GM12872 (cell line): ENCODE results near the gene AK5.

Experiments used
- TF ChIP-seq, protein P1 (sequence below): IDR thresholded peaks from 3 replicates; pipeline ENCODE4 v1.5.1; 2011; ENCODE audit warnings: low read depth, mild to moderate bottlenecking, low read length, moderate library complexity; ENCODE audit not compliant: insufficient read depth

Gene AK5

GRCh38 chr1:77424236-77424635 lies 142.4 kb downstream of the AK5 start:
- TF ChIP-seq, protein P1, sequence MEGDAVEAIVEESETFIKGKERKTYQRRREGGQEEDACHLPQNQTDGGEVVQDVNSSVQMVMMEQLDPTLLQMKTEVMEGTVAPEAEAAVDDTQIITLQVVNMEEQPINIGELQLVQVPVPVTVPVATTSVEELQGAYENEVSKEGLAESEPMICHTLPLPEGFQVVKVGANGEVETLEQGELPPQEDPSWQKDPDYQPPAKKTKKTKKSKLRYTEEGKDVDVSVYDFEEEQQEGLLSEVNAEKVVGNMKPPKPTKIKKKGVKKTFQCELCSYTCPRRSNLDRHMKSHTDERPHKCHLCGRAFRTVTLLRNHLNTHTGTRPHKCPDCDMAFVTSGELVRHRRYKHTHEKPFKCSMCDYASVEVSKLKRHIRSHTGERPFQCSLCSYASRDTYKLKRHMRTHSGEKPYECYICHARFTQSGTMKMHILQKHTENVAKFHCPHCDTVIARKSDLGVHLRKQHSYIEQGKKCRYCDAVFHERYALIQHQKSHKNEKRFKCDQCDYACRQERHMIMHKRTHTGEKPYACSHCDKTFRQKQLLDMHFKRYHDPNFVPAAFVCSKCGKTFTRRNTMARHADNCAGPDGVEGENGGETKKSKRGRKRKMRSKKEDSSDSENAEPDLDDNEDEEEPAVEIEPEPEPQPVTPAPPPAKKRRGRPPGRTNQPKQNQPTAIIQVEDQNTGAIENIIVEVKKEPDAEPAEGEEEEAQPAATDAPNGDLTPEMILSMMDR: no peak

GRCh38 chr1:77428068-77428467 lies 146.2 kb downstream of the AK5 start:
- TF ChIP-seq, protein P1: no peak

GRCh38 chr1:77430966-77431690 lies 149.3 kb downstream of the AK5 start:
- TF ChIP-seq, protein P1: no peak

DNA sequence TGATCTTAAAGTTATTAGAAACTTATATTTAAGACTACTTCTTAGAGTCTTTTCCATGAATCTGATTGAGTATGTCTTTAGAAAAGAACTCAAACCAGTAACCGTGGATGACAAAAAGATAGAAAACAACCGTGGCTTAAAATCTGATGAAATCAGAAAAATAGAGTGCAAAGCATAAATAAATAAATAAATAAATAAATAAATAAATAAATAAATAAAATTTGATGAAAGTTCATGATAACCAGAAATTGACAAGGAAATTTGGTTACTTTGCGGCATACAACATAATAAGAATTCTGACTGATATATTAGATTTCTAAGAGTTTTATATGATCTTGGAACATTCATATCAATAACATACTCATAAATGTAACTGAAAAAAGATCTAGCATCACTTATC lies 152.1 kb downstream of the AK5 start:
- TF ChIP-seq, protein P1: no peak

- TF ChIP-seq, protein P1: no peak
Measured at GRCh38 chr1:77434967-77435366, 153.1 kb downstream of the AK5 start.

DNA sequence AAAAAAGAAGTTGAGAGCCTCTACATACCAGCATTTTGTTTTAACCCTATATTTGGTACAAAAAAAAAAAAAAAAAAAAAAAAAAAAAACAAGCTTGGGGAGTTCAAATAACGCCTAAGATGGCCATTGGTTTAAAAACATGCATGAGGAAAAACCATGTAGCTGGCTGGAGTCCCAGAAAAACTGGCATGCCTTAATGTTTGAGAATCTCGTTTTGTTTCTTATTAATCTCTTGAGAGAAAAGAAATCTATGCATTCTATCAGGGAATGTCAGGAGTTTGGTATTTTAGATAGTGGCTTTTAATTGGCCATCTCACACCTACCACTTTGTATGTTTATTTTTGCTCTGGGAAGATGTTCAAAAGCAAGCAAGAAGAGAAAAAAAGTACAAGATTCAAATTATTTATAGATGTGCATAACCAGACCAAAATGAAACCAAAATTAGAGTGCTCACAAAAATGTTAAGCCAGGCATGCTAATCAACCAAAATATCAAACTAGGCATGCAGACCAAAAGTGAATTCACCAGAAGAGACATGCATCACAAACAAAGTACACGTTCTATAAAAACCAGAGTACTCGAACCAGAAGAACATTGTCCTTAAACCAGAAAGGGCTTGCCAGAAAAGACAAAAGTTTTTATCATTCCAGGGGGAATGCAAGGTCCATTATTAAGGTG lies 156.6 kb downstream of the AK5 start:
- TF ChIP-seq, protein P1: no peak

DNA sequence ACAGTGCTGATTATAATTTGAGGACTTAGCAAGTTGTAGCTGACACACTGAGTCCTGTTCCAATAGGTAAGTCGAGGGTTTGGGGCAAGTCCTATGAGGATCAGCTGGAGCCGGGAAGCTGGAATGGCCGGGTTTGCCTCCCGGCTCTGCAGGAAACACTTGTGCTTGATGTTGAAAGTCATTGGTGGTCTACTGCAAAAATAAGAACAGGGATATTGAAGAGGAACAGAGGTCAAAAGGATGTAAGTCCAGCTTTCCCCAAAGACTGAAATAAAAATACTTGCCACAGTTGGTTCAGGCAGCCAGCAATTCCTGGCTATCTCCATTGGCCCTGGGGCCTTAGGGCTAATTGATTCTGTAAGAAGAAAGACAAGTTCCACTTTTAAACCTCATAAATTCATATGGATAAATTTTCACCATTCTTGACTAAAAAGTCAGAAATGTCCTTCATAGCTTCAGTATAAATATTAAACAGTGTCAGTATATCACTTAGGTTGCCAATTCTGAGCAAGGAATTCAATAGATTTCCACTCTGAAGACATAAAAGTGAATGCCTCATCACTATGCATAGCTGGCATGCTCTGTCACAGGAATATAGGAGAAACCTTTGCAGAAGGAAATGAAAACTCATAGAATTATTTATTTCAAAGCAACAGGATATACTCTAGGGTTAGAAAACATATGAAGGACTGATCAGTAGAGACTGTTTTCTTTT lies 165.2 kb downstream of the AK5 start:
- TF ChIP-seq, protein P1: no peak
